8988T (cell line): ENCODE results near the gene CGREF1.
"Not testable (repeated sequence)": the region's sequence is repeated elsewhere in the genome, so short reads cannot be mapped to it uniquely, and the experiment has no call there.

Experiments
- DNase-seq: peaks from one replicate; pipeline ENCODE4 v3.0.0; 2011

CGREF1 gene

GRCh38 chr2:27110603-27111352 is 8.2 kb downstream of the CGREF1 start:
- DNase-seq: not testable (repeated sequence)

- no peak for DNase-seq
Measured at GRCh38 chr2:27109083-27109482, 9.8 kb downstream of the CGREF1 start.

GRCh38 chr2:27108221-27108620 is 10.7 kb downstream of the CGREF1 start:
- no peak for DNase-seq

GRCh38 chr2:27105981-27106380 is 12.9 kb downstream of the CGREF1 start:
- DNase-seq: no peak

GRCh38 chr2:27102329-27102728 is 16.6 kb downstream of the CGREF1 start:
- no peak for DNase-seq

- no peak for DNase-seq
Measured at GRCh38 chr2:27100036-27100435, 18.9 kb downstream of the CGREF1 start.

- no peak for DNase-seq
Measured at GRCh38 chr2:27099334-27099955, 19.5 kb downstream of the CGREF1 start.

GRCh38 chr2:27097341-27097740 is 21.6 kb downstream of the CGREF1 start:
- DNase-seq: no peak

GRCh38 chr2:27096748-27097297 is 22.1 kb downstream of the CGREF1 start:
- no peak for DNase-seq

GRCh38 chr2:27095745-27096651 is 22.9 kb downstream of the CGREF1 start:
- peak; percentile 76 for DNase-seq

- DNase-seq: no peak
Measured at GRCh38 chr2:27095427-27095744, 23.5 kb downstream of the CGREF1 start.

- no peak for DNase-seq
Measured at GRCh38 chr2:27094353-27094984, 24.5 kb downstream of the CGREF1 start.

- no peak for DNase-seq
Measured at GRCh38 chr2:27093430-27094352, 25.2 kb downstream of the CGREF1 start.

GRCh38 chr2:27092696-27093429 is 26.1 kb downstream of the CGREF1 start:
- no peak for DNase-seq

- DNase-seq: no peak
Measured at GRCh38 chr2:27091746-27092695, 26.9 kb downstream of the CGREF1 start.

- no peak for DNase-seq
Measured at GRCh38 chr2:27089111-27089954, 29.6 kb downstream of the CGREF1 start.

- DNase-seq: no peak
Measured at GRCh38 chr2:27088634-27089033, 30.3 kb downstream of the CGREF1 start.

GRCh38 chr2:27087823-27088410 is 31.0 kb downstream of the CGREF1 start:
- DNase-seq: no peak
